IPS-18c (cell line): ENCODE data around the gene GRB10.

Experiments used
- H3K4me3 ChIP-seq: 2 replicates; pipeline ENCODE4 v1.7.0; 2013; ENCODE audit warnings: low read depth, mild to moderate bottlenecking, low read length, moderate library complexity; ENCODE audit not compliant: insufficient read depth
- H3K9me3 ChIP-seq: one replicate; pipeline ENCODE4 v1.6.1; 2013; ENCODE audit warnings: mild to moderate bottlenecking, low read length, moderate library complexity; ENCODE audit not compliant: control insufficient read depth, insufficient read depth

The GRB10 gene

DNA sequence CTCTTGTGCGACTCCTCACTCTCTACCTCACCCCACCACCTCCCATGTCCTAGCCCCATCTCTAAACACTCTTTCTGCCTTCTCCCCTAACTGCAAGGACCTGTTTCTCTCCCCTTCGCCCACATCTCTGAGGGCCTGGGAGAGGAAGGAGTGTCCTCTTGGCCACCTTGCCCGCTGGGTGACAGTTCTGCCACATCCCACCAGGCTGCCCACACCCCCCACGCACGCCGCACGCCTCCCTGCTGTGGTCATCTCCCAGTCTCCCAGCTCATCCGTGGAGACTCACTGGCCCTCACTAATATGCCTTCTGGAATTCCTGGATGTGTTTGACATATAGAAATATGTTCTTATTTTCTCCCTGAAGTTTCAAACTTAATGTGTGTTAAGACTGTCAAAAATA, 48.5 kb downstream of the GRB10 start:
- no peaks in the 10 kb centered on the region for H3K9me3 ChIP-seq
- H3K4me3 ChIP-seq, result no peak overlapping the region

DNA sequence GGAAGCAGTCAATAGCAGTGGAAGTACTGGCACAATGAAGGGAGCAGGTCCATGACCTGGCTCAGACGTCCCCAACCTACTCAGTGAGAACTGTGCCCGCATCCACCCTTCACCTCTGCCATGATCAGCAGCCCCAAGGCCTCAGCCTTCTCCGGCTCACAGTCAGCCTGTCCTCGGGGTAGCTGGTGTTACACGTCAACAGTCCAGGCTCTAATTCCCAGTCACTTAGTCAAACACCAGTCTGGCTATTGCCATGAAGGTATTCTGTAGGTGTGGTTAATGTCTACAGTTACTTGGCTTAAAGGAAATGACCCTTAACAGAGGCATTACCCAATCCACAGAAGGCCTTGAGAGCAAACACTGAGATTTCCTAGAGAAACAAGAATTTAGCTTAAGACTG, 49.1 kb downstream of the GRB10 start:
- Histone ChIP-seq H3K4me3 (no peak overlapping the region), H3K9me3 (no peaks in the 10 kb centered on the region)

DNA sequence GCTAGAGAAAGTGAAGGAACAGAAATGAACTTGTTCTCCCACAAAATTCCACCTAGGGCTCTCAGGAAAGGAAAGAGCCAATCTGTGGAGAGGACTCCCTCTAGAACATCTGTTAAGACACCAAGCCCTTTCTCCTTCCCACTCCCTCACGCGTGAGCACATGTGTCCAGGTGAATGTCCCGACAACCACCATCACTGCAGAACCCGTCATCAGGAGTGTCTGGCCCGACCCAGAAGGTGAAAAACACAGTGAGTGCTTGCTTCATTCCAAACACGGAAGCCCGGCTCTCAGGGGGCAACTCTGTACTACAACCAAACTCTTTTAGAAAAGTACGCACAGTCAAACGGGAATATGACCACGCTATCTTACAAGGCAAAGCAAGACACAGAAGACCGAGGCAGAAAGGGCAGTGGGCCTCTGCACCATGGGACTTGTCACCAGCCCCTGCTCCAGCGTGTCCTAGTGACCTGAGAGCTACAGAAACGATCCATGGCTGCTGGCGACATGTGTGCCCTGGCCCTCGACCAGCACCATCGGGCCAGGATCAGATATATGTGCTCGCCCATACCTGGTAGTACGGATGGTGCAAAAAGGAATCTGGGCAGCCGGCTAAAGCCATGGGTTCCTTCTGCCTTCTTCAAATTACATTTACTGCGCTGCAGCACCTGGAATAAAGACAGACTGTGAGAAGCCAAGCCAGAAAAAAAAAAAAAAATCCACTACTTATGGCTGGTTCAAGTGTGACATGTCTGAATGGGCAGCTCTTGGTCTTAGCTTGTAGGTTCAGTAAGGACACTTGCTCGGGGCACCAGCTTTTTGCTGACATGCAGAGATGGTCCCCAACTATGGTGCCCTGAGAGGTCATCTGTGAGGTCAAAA, 50.8 kb downstream of the GRB10 start:
- Histone ChIP-seq H3K4me3 (no peak overlapping the region), H3K9me3 (no peaks in the 10 kb centered on the region)

DNA sequence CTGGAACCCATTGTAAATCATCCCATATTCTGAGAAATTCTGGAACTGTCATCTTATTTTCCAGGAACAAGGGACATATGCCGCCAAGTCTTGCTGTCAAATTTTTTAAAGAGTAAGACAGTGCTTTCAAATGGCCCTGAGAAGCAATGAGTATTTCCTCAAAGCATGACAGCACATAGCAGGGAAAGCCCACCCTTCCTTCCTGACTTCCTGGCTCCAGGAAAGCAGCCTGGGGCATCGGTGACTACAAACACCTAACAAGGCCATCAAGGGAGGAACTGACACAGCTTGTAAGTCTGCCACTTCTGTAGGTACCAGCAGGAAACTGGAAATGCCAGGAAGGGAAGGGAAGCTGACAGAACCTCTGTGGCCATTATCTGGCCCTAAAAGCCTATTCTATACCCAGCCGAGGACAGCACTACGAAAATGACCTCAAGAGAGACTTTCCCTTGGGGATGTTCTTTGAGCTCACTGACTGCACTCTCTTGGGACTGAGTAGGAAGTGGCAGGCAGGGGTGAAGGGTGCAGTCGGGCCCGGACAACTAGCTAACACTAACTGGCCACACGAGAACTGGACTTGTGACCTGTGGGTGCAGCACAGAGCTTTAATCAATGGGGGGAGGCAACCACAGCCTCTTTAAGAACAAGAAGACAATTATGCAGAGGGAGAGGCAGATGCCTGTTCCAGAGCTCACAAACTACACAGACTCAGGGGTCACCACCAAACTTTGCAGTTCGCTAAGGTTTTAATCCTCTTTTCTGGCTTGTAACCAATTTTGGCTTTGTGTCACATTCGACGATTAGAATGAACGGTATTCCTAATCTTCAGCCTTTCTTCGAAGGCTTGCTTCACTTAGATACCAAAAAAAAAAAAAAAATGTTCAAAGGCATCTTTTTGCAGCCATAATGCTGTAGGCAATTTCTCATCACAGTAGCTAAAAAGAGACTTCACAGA, 52.0 kb downstream of the GRB10 start:
- Histone ChIP-seq H3K9me3 (no peaks in the 10 kb centered on the region), H3K4me3 (no peak overlapping the region)

DNA sequence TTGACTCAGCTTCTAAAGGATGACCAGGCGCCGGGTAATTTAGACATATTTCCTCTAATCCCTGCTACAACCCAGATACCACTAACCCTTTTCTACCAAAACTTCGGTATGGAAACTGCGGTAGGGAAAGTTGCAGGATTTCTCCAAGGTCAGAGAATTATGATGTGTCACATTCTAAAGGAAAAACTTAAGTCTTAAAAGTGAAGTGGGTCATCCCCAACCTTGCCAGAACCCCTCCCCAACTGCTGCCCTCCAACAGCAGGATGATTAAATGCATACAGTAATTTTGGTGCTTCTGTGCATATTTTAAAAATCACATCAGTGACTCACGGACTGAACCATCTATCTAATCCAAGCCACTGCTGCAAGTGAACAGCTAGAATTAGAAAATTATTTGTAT, 52.7 kb downstream of the GRB10 start:
- Histone ChIP-seq H3K4me3 (no peak overlapping the region), H3K9me3 (no peaks in the 10 kb centered on the region)

DNA sequence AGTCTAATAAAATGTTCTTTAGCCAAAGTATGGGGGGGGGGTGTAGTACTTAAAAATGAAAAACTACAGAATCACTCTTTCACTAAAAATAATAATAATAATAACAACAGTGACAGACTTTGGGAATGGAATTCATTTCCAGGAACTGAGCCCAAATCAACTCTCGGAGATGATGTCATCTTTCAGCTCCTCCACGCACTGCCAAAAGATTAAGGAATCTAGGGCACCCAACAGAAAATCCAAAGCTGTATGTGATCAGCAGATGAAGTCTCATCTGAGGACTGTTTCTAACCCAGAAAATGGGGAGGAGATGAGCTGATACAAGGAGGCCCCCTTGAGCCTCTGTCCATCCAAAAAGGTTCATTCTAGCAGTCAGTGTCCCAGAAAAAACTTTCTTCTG, 54.5 kb downstream of the GRB10 start:
- H3K9me3 ChIP-seq, result no peaks in the 10 kb centered on the region

DNA sequence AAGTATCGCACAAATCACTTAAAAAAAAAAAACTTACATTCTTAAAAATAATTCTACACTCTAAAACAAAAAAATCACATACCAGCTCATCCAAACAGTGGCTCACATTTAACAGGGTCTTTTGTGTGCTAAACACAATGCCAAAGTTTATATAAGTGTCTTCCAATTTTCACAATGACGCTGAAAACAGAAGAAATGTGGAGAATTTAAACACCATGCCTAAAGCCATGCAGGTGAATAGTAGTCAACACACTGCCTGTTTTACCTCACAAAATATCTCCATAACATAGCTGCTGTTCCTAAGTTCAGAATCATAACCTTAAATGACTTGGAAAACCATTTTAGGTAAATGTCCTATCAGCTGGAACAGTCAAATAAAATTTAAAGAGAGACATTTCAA, 55.0 kb downstream of the GRB10 start:
- no peaks in the 10 kb centered on the region for H3K9me3 ChIP-seq

More for the DNA sequence above, 54.5 kb downstream of the GRB10 start:
- H3K4me3 ChIP-seq, result no peak overlapping the region

DNA sequence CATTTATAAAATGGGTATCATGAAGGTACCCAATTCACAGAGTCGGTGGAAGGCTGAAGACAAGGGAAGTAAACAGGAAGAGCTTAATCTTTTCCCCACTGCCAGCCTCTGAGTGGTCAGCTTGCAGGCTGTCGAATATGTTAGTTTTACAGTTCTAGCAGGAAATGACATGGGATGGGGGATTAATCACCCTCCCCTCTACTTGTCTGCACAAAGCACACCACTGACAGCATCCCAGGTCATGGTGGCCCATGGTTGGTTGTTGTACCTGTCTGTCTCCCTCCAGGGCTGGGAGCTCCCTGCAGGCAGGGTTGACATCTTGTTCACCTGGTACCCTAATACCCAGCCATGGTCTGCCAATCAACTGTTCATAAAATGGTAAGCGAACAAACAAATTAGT, 55.6 kb downstream of the GRB10 start:
- Histone ChIP-seq H3K4me3 (no peak overlapping the region), H3K9me3 (no peaks in the 10 kb centered on the region)

More for the DNA sequence above, 55.0 kb downstream of the GRB10 start:
- no peak overlapping the region for H3K4me3 ChIP-seq

DNA sequence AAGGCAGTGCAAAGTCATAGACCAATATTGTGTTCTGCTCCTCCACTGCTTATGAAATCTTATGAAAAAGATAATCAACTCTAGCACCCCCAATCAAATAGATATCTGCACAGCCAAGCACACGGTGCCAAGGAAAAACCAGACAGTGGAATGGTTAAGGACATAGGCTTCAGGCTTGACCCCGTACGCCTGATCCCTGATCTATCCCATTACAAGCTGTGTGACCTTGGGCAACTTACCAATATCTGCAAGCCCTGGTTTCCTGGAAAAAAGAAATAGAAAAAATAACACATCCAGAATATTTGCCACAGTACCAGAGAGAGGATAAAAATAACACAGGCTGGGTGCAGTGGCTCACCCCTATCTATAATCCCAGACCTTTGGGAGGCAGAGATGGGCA, 56.9 kb downstream of the GRB10 start:
- Histone ChIP-seq H3K9me3 (no peaks in the 10 kb centered on the region), H3K4me3 (no peak overlapping the region)

DNA sequence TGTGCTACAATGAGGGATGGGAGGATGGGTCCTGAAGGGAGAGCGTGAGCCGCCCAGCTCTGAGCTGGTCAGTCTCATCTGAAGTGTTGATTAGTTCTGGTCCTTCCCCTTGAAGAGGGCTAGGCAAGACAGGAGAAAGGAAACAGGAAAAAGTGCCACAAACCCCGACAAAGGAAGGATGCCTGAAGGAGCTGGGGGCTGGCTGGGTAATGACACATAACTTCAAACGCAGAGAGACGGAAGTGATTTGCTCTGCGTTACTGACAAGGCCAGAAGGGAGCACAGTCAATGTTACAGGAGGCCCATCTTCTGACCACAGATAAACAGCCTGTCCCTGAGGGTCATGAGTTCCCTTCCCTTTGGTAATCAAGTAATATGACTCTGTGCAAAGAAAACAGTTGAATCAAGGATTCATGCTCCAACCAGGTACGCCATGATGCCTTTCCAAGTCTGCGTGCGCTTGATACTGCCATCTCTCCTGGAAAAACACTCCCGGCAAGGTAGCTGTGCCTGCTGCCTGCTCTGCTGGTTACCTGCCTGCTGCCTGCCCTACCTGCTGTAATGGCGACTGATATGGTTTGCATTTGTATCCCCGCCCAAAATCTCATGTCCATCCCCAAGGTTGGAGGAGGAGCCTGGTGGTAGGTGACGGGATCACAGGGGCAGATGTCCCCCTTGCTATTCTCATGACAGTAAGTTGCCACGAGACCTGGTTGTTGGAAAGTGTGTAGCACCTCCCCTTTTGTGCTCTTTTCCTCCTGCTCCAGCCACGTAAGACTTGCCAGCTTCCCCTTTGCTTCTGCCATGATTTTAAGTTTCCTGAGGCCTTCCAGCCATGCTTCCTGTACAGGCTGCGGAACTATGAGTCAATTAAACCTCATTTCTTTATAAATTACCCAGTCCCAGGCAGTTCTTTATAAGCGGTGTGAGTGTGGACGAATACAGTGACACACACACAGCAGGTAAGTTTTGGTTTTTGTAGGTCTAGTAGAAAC, 57.9 kb downstream of the GRB10 start:
- Histone ChIP-seq H3K9me3 (no peaks in the 10 kb centered on the region), H3K4me3 (no peak overlapping the region)

DNA sequence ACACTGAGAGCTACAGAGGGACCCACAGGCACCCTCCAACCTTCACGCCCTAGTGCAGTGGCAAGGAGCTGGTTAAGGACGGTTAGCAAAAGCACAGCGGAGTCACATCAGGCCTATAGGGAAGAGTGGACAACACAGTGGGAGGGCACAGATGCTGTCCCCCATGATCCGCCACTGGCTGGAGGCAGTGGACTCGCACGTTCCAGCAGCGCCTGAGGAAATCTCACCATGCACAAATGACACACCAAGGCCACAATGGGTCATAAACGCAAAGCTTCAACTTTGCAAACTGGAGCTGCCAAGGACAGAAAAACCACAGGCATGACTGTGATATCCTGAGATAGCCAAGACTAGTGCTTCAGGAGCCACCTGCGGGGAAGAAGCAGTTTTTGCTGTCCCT, 58.8 kb downstream of the GRB10 start:
- Histone ChIP-seq H3K9me3 (no peaks in the 10 kb centered on the region), H3K4me3 (no peak overlapping the region)

DNA sequence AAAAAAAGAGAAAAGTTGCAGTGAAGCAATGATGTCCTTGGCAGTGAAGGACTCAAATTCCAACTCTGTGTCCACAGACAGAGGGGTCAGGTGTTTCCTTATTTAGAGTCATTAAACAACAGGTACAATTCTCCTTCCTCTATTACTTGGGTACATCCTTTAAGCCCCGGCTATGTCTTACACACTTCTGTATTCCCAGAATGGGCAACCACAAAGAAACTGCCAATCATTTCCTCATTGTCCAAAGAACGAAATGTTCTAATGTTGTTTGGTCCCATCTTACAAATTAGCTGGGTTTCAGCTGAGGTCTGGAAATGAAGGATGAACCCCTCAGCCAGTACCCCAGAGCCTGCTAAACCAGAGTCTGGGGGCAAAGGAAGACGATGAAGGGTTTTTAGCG, 59.5 kb downstream of the GRB10 start:
- peaks cover 2% of the 10 kb centered on the region for H3K9me3 ChIP-seq
- H3K4me3 ChIP-seq, result no peak overlapping the region

DNA sequence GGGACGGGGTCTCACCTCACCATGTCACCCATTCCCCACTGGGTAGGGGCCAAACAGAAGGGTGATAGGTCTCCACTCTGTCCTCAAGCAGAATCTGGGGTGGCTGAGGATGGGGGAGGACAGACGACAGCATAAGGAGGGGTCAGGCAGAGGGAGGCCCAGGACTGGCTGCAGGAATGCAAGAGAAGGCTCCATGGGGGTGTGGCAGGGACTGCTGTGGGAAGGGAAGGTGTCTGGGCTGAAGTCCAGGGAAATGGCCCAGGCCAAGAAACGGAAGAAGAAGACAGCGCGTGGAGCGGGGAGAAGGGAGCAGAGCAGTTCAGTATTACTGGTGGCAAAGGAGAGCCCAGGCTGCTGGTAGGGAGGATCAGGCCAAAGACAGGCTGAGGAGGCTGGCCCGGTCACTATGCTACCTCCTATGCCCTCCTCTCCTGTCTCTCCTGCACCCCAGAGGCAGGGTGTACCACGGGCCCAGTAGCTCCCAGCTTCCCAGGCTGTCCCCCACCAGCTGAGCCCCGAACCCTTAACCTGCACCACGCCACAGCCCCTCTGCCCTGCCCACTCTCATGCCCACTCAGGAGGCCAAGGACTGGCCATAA, 60.9 kb downstream of the GRB10 start:
- no peak overlapping the region for H3K4me3 ChIP-seq
- peaks cover 2% of the 10 kb centered on the region for H3K9me3 ChIP-seq

DNA sequence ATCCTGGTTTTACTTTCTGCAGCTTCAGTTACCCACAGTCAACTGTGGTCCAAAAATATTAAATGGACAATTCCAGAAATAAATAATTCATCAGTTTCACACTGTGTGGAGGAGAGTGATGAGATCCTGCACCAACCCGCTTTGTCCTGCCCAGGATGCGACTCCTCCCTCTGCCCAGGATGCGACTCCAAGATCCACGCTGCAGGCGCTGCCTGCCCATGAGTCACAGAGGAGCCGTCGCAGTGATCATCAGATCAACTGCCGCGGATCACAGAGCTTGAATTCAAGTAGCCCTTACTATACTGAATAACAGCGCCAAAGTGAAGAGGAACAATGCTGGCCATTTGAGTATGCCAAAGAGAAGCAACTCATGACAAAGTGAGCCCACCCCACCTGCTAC, 61.5 kb downstream of the GRB10 start:
- peaks cover 2% of the 10 kb centered on the region for H3K9me3 ChIP-seq
- H3K4me3 ChIP-seq, result no peak overlapping the region

DNA sequence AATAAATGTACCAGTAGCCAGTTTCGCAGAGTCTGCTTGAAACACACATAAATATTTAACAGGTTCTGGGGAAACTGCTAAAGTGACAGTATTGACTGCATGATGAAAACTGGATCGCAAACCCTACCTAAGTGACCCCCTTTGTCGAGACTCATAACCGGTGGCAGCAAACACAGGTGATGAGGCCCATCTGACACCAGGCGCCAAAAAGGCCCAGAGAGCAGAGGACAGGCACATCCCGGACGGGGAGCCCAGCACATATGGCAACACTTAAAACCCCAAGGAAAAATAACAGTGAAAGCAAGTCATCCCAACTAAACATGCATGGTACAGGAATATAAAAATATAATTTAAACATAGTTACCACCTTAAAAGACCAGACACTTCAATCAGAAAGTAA, 62.4 kb downstream of the GRB10 start:
- Histone ChIP-seq H3K9me3 (peaks cover 2% of the 10 kb centered on the region), H3K4me3 (no peak overlapping the region)

DNA sequence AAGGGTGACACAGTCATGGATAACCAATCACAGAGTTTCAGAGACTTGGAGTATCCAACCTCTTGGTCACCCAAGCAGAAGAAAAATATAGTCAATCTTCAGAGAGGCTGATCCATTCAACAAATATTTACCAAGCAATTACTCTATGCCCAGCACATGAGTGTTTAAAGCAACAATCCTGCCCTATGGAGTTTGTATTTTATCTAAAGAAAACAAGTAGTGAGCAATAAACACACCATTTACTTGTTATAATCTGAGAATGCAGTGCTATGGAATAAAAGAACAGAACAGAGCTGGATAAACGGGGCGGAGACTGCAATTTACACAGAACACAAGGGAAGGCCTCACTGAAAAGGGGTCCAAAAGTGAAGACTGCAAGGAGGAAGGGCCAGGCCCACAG, 63.8 kb downstream of the GRB10 start:
- Histone ChIP-seq H3K4me3 (no peak overlapping the region), H3K9me3 (peaks cover 2% of the 10 kb centered on the region)

DNA sequence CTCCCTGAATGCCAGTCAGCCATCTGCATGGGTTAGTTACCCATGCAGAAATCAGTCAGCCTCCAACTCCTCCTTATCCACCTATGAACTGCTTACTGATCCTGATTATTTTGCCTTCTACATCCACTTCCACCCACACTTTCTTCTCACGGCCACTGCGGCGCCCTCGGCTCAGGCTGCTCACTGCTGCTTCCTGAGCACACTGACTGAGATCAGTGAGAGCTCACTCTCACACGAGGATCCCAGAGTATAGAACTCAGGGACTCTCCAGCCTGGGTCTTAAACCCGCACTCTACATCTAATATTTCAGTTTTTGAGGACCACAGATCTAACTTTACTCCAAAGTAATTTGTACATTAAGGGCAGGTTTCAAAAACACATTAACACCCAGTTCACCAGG, 64.4 kb downstream of the GRB10 start:
- Histone ChIP-seq H3K4me3 (no peak overlapping the region), H3K9me3 (peaks cover 2% of the 10 kb centered on the region)
